Measurements from ENCODE around the gene ZNF445.

DNA sequence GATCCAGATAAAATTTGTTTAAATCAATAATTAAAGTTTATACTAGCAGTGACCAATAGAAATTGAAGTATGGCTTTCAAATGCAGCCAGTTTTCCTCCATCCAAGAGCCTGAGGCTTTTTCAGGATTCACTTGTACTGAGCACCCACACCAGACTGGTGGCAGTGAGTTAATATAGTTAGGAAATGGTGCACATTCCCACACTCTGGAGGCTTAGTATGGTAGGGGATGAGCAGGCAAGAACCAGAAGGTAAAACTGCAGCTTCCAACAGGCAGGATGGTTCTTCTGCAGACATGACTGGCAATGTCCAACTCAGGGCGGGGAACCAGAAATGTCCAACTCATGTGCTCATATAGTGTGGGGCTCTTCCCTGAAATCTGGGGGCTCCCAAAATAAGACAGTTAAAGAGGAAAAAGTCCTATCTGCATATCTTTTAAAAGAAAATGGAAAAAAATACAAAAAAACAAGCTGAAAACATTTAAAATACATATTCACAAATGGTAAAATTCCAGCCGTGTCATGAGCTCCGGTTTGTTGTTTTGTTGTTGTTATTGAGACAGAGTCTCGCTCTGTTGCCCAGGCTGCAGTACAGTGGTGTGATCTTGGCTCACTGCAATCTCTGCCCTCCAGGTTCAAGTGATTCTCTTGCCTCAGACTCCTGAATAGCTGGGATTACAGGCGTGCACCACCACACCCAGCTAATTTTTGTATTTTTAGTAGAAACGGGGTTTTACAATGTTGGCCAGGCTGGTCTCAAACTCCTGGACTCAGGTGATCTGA lies 18.4 kb upstream of the ZNF445 start:
- TF ChIP-seq, protein P1, sequence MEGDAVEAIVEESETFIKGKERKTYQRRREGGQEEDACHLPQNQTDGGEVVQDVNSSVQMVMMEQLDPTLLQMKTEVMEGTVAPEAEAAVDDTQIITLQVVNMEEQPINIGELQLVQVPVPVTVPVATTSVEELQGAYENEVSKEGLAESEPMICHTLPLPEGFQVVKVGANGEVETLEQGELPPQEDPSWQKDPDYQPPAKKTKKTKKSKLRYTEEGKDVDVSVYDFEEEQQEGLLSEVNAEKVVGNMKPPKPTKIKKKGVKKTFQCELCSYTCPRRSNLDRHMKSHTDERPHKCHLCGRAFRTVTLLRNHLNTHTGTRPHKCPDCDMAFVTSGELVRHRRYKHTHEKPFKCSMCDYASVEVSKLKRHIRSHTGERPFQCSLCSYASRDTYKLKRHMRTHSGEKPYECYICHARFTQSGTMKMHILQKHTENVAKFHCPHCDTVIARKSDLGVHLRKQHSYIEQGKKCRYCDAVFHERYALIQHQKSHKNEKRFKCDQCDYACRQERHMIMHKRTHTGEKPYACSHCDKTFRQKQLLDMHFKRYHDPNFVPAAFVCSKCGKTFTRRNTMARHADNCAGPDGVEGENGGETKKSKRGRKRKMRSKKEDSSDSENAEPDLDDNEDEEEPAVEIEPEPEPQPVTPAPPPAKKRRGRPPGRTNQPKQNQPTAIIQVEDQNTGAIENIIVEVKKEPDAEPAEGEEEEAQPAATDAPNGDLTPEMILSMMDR (IDR thresholded peaks at IDR 0.05) = no peak
- TF ChIP-seq POLR2A (IDR thresholded peaks at IDR 0.05) (no peak), EP300 (IDR thresholded peaks at IDR 0.05) (no peak)
